Measurements from ENCODE around the gene C10orf90. TPM values are rescaled to one million over a fixed set of nuclear protein-coding genes. Genes with fewer than 3 reads are reported as not detected.

Gene C10orf90
- total and polyA plus RNA-seq, 2 donors (not counting 3 experiments of a cell fraction or from before 2014, with no cell fraction given): not detected

- BruUV-seq (replicated peaks): no TSS peak
- dilution Hi-C loops (cut with MboI; ENCODE audit: extremely low pct_ligation_motif_present, low sequenced_read_pairs): no loop called here
These were observed 996 bp upstream of the C10orf90 start for GRCh38 chr10:126671402-126671975.

GRCh38 chr10:126670895-126671261 lies 385 bp upstream of the C10orf90 start:
- Histone ChIP-seq H3K4me1 (ENCODE audit: control insufficient read depth, extremely low read depth, insufficient read depth, low read length) (no peaks in the 10 kb centered on the region), H2AFZ (ENCODE audit: low read depth, low read length) (no peak overlapping the region), H3K27me3 (ENCODE audit: control insufficient read depth in 2 of 2, insufficient read depth in 2 of 2, low read length in 2 of 2) (no peaks in the 10 kb centered on the region), H3K79me2 (ENCODE audit: control insufficient read depth, insufficient read depth, low read length) (no peaks in the 10 kb centered on the region), H3K9me1 (replicated peaks; ENCODE audit: control insufficient read depth, extremely low read depth, insufficient read depth, low read length) (no peaks in the 10 kb centered on the region), H3K27ac (ENCODE audit: insufficient read depth, low read depth, low read length) (no peak overlapping the region), H3K4me2 (ENCODE audit: insufficient read depth, low read length) (no peak overlapping the region), H4K20me1 (replicated peaks; ENCODE audit: control insufficient read depth, extremely low read depth, insufficient read depth, low read length) (no peaks in the 10 kb centered on the region), H3K9ac (replicated peaks; ENCODE audit: extremely low read depth, insufficient read depth, low read length) (no peak overlapping the region), H3K9me3 (replicated peaks; ENCODE audit: control insufficient read depth, insufficient read depth, low read length) (peaks cover 3% of the 10 kb centered on the region), H3K4me3 (replicated peaks in 1 of 3; ENCODE audit: insufficient read depth in 1 of 3, low read depth in 1 of 3, low read length in 3 of 3) (no peak overlapping the region), H3K36me3 (ENCODE audit: control insufficient read depth in 2 of 2, extremely low read depth in 1 of 2, insufficient read depth in 2 of 2, low read length in 2 of 2) (no peaks in the 10 kb centered on the region)
- ChIA-PET POLR2A (no interaction called here), CTCF (no interaction called here)
- no peak for FAIRE-seq
- intact Hi-C loops (cut with micrococcal nuclease) (no loop called here), dilution Hi-C loops (cut with MboI; ENCODE audit: extremely low pct_ligation_motif_present, low sequenced_read_pairs) (no loop called here)
- BruUV-seq (replicated peaks): no TSS peak
- DNase-seq (ENCODE audit: low read depth, low spot score): no peak
- TF ChIP-seq POLR2AphosphoS5 (IDR thresholded peaks at IDR 0.05; ENCODE audit: insufficient read depth, low read depth, low read length) (no peak), POLR2A (IDR thresholded peaks at IDR 0.05; ENCODE audit: low read depth, low read length) (no peak), FOS (IDR thresholded peaks at IDR 0.05; ENCODE audit: borderline replicate concordance, insufficient read depth, low read length) (no peak), GATA2 (IDR thresholded peaks at IDR 0.05; ENCODE audit: insufficient read depth, insufficient read length, low read depth, low read length) (no peak), MAX (IDR thresholded peaks at IDR 0.05; ENCODE audit: insufficient read depth, insufficient read length) (no peak), JUN (IDR thresholded peaks at IDR 0.05; ENCODE audit: borderline replicate concordance, insufficient read depth, insufficient read length, low read depth) (no peak), EZH2 (IDR thresholded peaks at IDR 0.05; ENCODE audit: borderline replicate concordance, low read depth, low read length, severe bottlenecking) (no peak), MYC (IDR thresholded peaks at IDR 0.05; ENCODE audit: low read depth, low read length) (no peak), CTCF (IDR thresholded peaks at IDR 0.05; ENCODE audit: extremely low read depth in 1 of 2, insufficient read depth in 1 of 2, low read depth in 1 of 2, low read length in 2 of 2) (no peak)

More at GRCh38 chr10:126671402-126671975, 996 bp upstream of the C10orf90 start:
- intact Hi-C loops (cut with micrococcal nuclease): no loop called here
- FAIRE-seq: no peak
- Histone ChIP-seq H4K20me1 (replicated peaks; ENCODE audit: control insufficient read depth, extremely low read depth, insufficient read depth, low read length) (no peaks in the 10 kb centered on the region), H3K4me3 (replicated peaks in 1 of 3; ENCODE audit: insufficient read depth in 1 of 3, low read depth in 1 of 3, low read length in 3 of 3) (no peak overlapping the region), H3K27ac (ENCODE audit: insufficient read depth, low read depth, low read length) (no peak overlapping the region), H3K4me1 (ENCODE audit: control insufficient read depth, extremely low read depth, insufficient read depth, low read length) (no peaks in the 10 kb centered on the region), H3K9me3 (replicated peaks; ENCODE audit: control insufficient read depth, insufficient read depth, low read length) (peaks cover 3% of the 10 kb centered on the region), H3K9ac (replicated peaks; ENCODE audit: extremely low read depth, insufficient read depth, low read length) (no peak overlapping the region), H3K27me3 (ENCODE audit: control insufficient read depth in 2 of 2, insufficient read depth in 2 of 2, low read length in 2 of 2) (no peaks in the 10 kb centered on the region), H3K36me3 (ENCODE audit: control insufficient read depth in 2 of 2, extremely low read depth in 1 of 2, insufficient read depth in 2 of 2, low read length in 2 of 2) (no peaks in the 10 kb centered on the region), H3K4me2 (ENCODE audit: insufficient read depth, low read length) (no peak overlapping the region), H3K9me1 (replicated peaks; ENCODE audit: control insufficient read depth, extremely low read depth, insufficient read depth, low read length) (no peaks in the 10 kb centered on the region), H2AFZ (ENCODE audit: low read depth, low read length) (no peak overlapping the region), H3K79me2 (ENCODE audit: control insufficient read depth, insufficient read depth, low read length) (no peaks in the 10 kb centered on the region)
- TF ChIP-seq MYC (IDR thresholded peaks at IDR 0.05; ENCODE audit: low read depth, low read length): no peak
- ChIA-PET CTCF (no interaction called here), POLR2A (no interaction called here)
- no peak for DNase-seq (ENCODE audit: low read depth, low spot score)
